ENCODE results near the gene CSF3.

- TF ChIP-seq TAF1 (IDR thresholded peaks at IDR 0.05; ENCODE audit: borderline replicate concordance, low read depth, low read length) (no peak), POLR2AphosphoS5 (IDR thresholded peaks at IDR 0.05; ENCODE audit: low read depth, low read length) (no peak)
Observed at GRCh38 chr17:39973496-39973895, 41.7 kb upstream of the CSF3 start.
